ENCODE measurements around the gene CYP11A1.

Gene CYP11A1

GRCh38 chr15:74398183-74398582, 30.7 kb upstream of the CYP11A1 start:
- peaks cover 54% of the 10 kb centered on the region for H3K4me1 ChIP-seq (ENCODE audit: insufficient read depth, poor library complexity, severe bottlenecking)
- H3K27ac ChIP-seq (ENCODE audit: poor library complexity, severe bottlenecking), result peak overlapping the region; percentile 95
- ATAC-seq (ENCODE audit: low read depth), result no peak
- no peaks in the 10 kb centered on the region for H3K27me3 ChIP-seq (ENCODE audit: insufficient read depth, poor library complexity, severe bottlenecking)
- no peak for DNase-seq (ENCODE audit: low spot score)
- H3K4me3 ChIP-seq (ENCODE audit: severe bottlenecking), result no peak overlapping the region
- no peak for TF ChIP-seq CTCF (IDR thresholded peaks at IDR 0.05; ENCODE audit: poor library complexity, severe bottlenecking)
- no peaks in the 10 kb centered on the region for H3K9me3 ChIP-seq (ENCODE audit: severe bottlenecking)
- H3K36me3 ChIP-seq (ENCODE audit: low read depth), result no peaks in the 10 kb centered on the region

- DNase-seq (ENCODE audit: low spot score) (no peak), ATAC-seq (ENCODE audit: low read depth) (peak; percentile 22; the same call in 2 of the 3 replicates)
- Histone ChIP-seq H3K4me3 (ENCODE audit: severe bottlenecking) (no peak overlapping the region), H3K36me3 (ENCODE audit: low read depth) (no peaks in the 10 kb centered on the region), H3K27ac (ENCODE audit: poor library complexity, severe bottlenecking) (peak overlapping the region; percentile 95), H3K9me3 (ENCODE audit: severe bottlenecking) (no peaks in the 10 kb centered on the region), H3K4me1 (ENCODE audit: insufficient read depth, poor library complexity, severe bottlenecking) (peaks cover 54% of the 10 kb centered on the region), H3K27me3 (ENCODE audit: insufficient read depth, poor library complexity, severe bottlenecking) (no peaks in the 10 kb centered on the region)
- TF ChIP-seq CTCF (IDR thresholded peaks at IDR 0.05; ENCODE audit: poor library complexity, severe bottlenecking), result no peak
Measured at GRCh38 chr15:74397239-74398068, 30.0 kb upstream of the CYP11A1 start.

- Histone ChIP-seq H3K27me3 (ENCODE audit: insufficient read depth, poor library complexity, severe bottlenecking) (no peaks in the 10 kb centered on the region), H3K9me3 (ENCODE audit: severe bottlenecking) (no peaks in the 10 kb centered on the region), H3K4me1 (ENCODE audit: insufficient read depth, poor library complexity, severe bottlenecking) (peaks cover 54% of the 10 kb centered on the region), H3K4me3 (ENCODE audit: severe bottlenecking) (no peak overlapping the region), H3K36me3 (ENCODE audit: low read depth) (no peaks in the 10 kb centered on the region), H3K27ac (ENCODE audit: poor library complexity, severe bottlenecking) (peak overlapping the region; percentile 95)
- TF ChIP-seq CTCF (IDR thresholded peaks at IDR 0.05; ENCODE audit: poor library complexity, severe bottlenecking), result no peak
- peak; percentile 96 for DNase-seq (ENCODE audit: low spot score)
- peak; percentile 90 for ATAC-seq (ENCODE audit: low read depth)
Measured at GRCh38 chr15:74396445-74397238, 29.2 kb upstream of the CYP11A1 start.

GRCh38 chr15:74396146-74396438, 28.6 kb upstream of the CYP11A1 start:
- no peaks in the 10 kb centered on the region for H3K9me3 ChIP-seq (ENCODE audit: severe bottlenecking)
- peak overlapping the region; percentile 95 for H3K27ac ChIP-seq (ENCODE audit: poor library complexity, severe bottlenecking)
- DNase-seq (ENCODE audit: low spot score) (no peak), ATAC-seq (ENCODE audit: low read depth) (no peak)
- no peaks in the 10 kb centered on the region for H3K36me3 ChIP-seq (ENCODE audit: low read depth)
- H3K4me1 ChIP-seq (ENCODE audit: insufficient read depth, poor library complexity, severe bottlenecking), result peaks cover 52% of the 10 kb centered on the region
- H3K4me3 ChIP-seq (ENCODE audit: severe bottlenecking), result no peak overlapping the region
- no peaks in the 10 kb centered on the region for H3K27me3 ChIP-seq (ENCODE audit: insufficient read depth, poor library complexity, severe bottlenecking)
- no peak for TF ChIP-seq CTCF (IDR thresholded peaks at IDR 0.05; ENCODE audit: poor library complexity, severe bottlenecking)
